Smooth muscle cell (in vitro differentiated cells): ENCODE measurements around the gene ELL2. TPM values are rescaled to one million over a fixed set of nuclear protein-coding genes. Genes with fewer than 3 reads are reported as not detected.

Experiments used
- DNase-seq: peaks from one replicate; lab custom pipeline; 2025; ENCODE audit not compliant: unreplicated experiment; lab: John Stamatoyannopoulos, UW
- H2AFZ ChIP-seq: fragments of 200-600 bp; sonication (generic); 2 replicates; pipeline ENCODE4 v1.6.0; 2016; ENCODE audit warnings: antibody characterized with exemption, low read depth, mild to moderate bottlenecking
- H3F3A ChIP-seq: fragments of 200-600 bp; sonication (generic); 2 replicates; pipeline ENCODE4 v1.6.0; 2017; ENCODE audit warnings: antibody characterized with exemption, low read depth
- H3K27ac ChIP-seq: fragments of 200-600 bp; sonication (generic); 2 replicates; pipeline ENCODE4 v1.5.1; 2016; ENCODE audit warnings: low read depth, mild to moderate bottlenecking
- H3K27me3 ChIP-seq: fragments of 200-600 bp; sonication (generic); 2 replicates; pipeline ENCODE4 v1.6.1; 2016; ENCODE audit warnings: low read depth, mild to moderate bottlenecking
- H3K36me3 ChIP-seq: fragments of 200-600 bp; sonication (generic); 2 replicates; pipeline ENCODE4 v1.5.1; 2016; ENCODE audit warnings: low read depth
- H3K4me1 ChIP-seq: fragments of 200-600 bp; sonication (generic); 2 replicates; pipeline ENCODE4 v1.5.1; 2016; ENCODE audit warnings: low read depth
- H3K4me2 ChIP-seq: fragments of 200-600 bp; sonication (generic); 2 replicates; pipeline ENCODE4 v1.6.0; 2016; ENCODE audit warnings: mild to moderate bottlenecking
- H3K4me3 ChIP-seq: fragments of 200-600 bp; sonication (generic); 2 replicates; pipeline ENCODE4 v1.5.1; 2016; ENCODE audit warnings: mild to moderate bottlenecking
- H3K79me2 ChIP-seq: fragments of 200-600 bp; sonication (generic); 2 replicates; pipeline ENCODE4 v1.6.0; 2016; ENCODE audit warnings: low read depth, mild to moderate bottlenecking
- H3K9ac ChIP-seq: fragments of 200-600 bp; sonication (generic); 2 replicates; pipeline ENCODE4 v1.6.0; 2016; ENCODE audit warnings: low read depth
- H3K9me3 ChIP-seq: fragments of 200-600 bp; sonication (generic); replicated peaks from 2 replicates; pipeline ENCODE4 v1.5.1; 2016; ENCODE audit warnings: low read depth
- H4K20me1 ChIP-seq: fragments of 200-600 bp; sonication (generic); 2 replicates; pipeline ENCODE4 v1.6.0; 2016; ENCODE audit warnings: low read depth
- CTCF ChIP-seq: fragments of 200-600 bp; sonication (generic); IDR thresholded peaks from 2 replicates; pipeline ENCODE4 v1.5.1; 2017; ENCODE audit warnings: borderline replicate concordance, mild to moderate bottlenecking, antibody characterized with exemption; ENCODE audit not compliant: insufficient read depth, poor library complexity, severe bottlenecking
- WGBS: methylation state at CpG from one replicate; pipeline ENCODE4 v1.1.7; 2016; ENCODE audit warnings: low lambda C conversion rate; 5-methylcytosine and 5-hydroxymethylcytosine counted together
- polyA plus RNA-seq: library from polyadenylated mRNA; unstranded; fragments of >200 nt; fragmentation: Nextera tagmentation; extraction: Ambion mirVana; gene quantifications from 2 replicates; pipeline ENCODE4 v1.2.1, GENCODE V29; 2016
- total RNA-seq: library from RNA; depleted of rRNA; stranded (reverse); fragments of >200 nt; gene quantifications from 2 replicates; pipeline ENCODE4 v1.2.3, GENCODE V29; 2014

Gene ELL2
- total and polyA plus RNA-seq, 2 experiments from 2014 or later: 14.4 to 49.9 TPM

GRCh38 chr5:95840956-95841705 lies 120.5 kb downstream of the ELL2 start:
- Histone ChIP-seq H3K36me3 (no peaks in the 10 kb centered on the region), H3K4me2 (no peak overlapping the region), H3F3A (no peaks in the 10 kb centered on the region), H3K9ac (no peak overlapping the region), H3K27ac (no peak overlapping the region), H2AFZ (no peak overlapping the region), H3K27me3 (no peaks in the 10 kb centered on the region), H3K9me3 (no peaks in the 10 kb centered on the region), H3K4me1 (no peaks in the 10 kb centered on the region), H4K20me1 (no peaks in the 10 kb centered on the region), H3K79me2 (no peaks in the 10 kb centered on the region), H3K4me3 (no peak overlapping the region)
- DNase-seq: no peak
- TF ChIP-seq CTCF: no peak
- WGBS: 90% methylated on average over 1 of the region's 1 CpG

- 88% methylated on average over 2 of the region's 2 CpGs for WGBS
- H2AFZ ChIP-seq: no peak overlapping the region
- no peaks in the 10 kb centered on the region for H3K36me3 ChIP-seq
- H3K9ac ChIP-seq: no peak overlapping the region
- no peak for TF ChIP-seq CTCF
- no peaks in the 10 kb centered on the region for H3K79me2 ChIP-seq
- H3K27me3 ChIP-seq: no peaks in the 10 kb centered on the region
- H3K4me2 ChIP-seq: no peak overlapping the region
- no peaks in the 10 kb centered on the region for H3K9me3 ChIP-seq
- H3K27ac ChIP-seq: no peak overlapping the region
- peaks cover 4% of the 10 kb centered on the region for H3K4me1 ChIP-seq
- no peak for DNase-seq
- no peak overlapping the region for H3K4me3 ChIP-seq
- H4K20me1 ChIP-seq: no peaks in the 10 kb centered on the region
- no peaks in the 10 kb centered on the region for H3F3A ChIP-seq
Measured at GRCh38 chr5:95839658-95840057, 122.0 kb downstream of the ELL2 start.

GRCh38 chr5:95838556-95838955 lies 123.1 kb downstream of the ELL2 start:
- Histone ChIP-seq H3K4me2 (no peak overlapping the region), H3K36me3 (no peaks in the 10 kb centered on the region), H3K9me3 (no peaks in the 10 kb centered on the region), H3K79me2 (no peaks in the 10 kb centered on the region), H3K4me3 (no peak overlapping the region), H4K20me1 (no peaks in the 10 kb centered on the region), H3F3A (no peaks in the 10 kb centered on the region), H3K27ac (no peak overlapping the region), H2AFZ (no peak overlapping the region), H3K27me3 (no peaks in the 10 kb centered on the region), H3K4me1 (peaks cover 4% of the 10 kb centered on the region), H3K9ac (no peak overlapping the region)
- TF ChIP-seq CTCF: no peak
- WGBS: 77% methylated on average over 1 of the region's 1 CpG
- DNase-seq: no peak

- Histone ChIP-seq H3K36me3 (no peaks in the 10 kb centered on the region), H3K4me3 (no peak overlapping the region), H3K27ac (no peak overlapping the region), H4K20me1 (no peaks in the 10 kb centered on the region), H3F3A (no peaks in the 10 kb centered on the region), H3K79me2 (no peaks in the 10 kb centered on the region), H2AFZ (no peak overlapping the region), H3K27me3 (no peaks in the 10 kb centered on the region), H3K9me3 (no peaks in the 10 kb centered on the region), H3K9ac (no peak overlapping the region), H3K4me1 (peaks cover 4% of the 10 kb centered on the region), H3K4me2 (no peak overlapping the region)
- no peak for DNase-seq
- WGBS: 96% methylated on average over 7 of the region's 8 CpGs
- TF ChIP-seq CTCF: no peak
Measured at GRCh38 chr5:95838001-95838520, 123.6 kb downstream of the ELL2 start.
